Hepatocyte (in vitro differentiated cells): ENCODE results near the gene MIA. TPM values are rescaled to one million over a fixed set of nuclear protein-coding genes. Genes with fewer than 3 reads are reported as not detected.

ENCODE experiments used
- DNase-seq: peaks from one replicate; pipeline ENCODE4 v3.0.0-alpha.2; 2016; ENCODE audit warnings: low spot score
- H2AFZ ChIP-seq: fragments of 200-600 bp; sonication (generic); 2 replicates; pipeline ENCODE4 v1.6.0; 2016; ENCODE audit warnings: antibody characterized with exemption, mild to moderate bottlenecking
- H3K27ac ChIP-seq: fragments of 200-600 bp; sonication (generic); 2 replicates; pipeline ENCODE4 v1.5.1; 2016; ENCODE audit warnings: mild to moderate bottlenecking
- H3K27me3 ChIP-seq: fragments of 200-600 bp; sonication (generic); 2 replicates; pipeline ENCODE4 v1.6.1; 2016
- H3K36me3 ChIP-seq: fragments of 200-600 bp; sonication (generic); replicated peaks from 2 replicates; pipeline ENCODE4 v1.5.1; 2016; ENCODE audit warnings: low read depth; ENCODE audit not compliant: insufficient read depth
- H3K4me1 ChIP-seq: fragments of 200-600 bp; sonication (generic); 2 replicates; pipeline ENCODE4 v1.5.1; 2016; ENCODE audit warnings: mild to moderate bottlenecking, moderate library complexity; ENCODE audit not compliant: insufficient read depth
- H3K4me2 ChIP-seq: fragments of 200-600 bp; sonication (generic); 2 replicates; pipeline ENCODE4 v1.6.0; 2016
- H3K4me3 ChIP-seq: fragments of 200-600 bp; sonication (generic); 2 replicates; pipeline ENCODE4 v1.5.1; 2016; ENCODE audit warnings: mild to moderate bottlenecking
- H3K79me2 ChIP-seq: fragments of 200-600 bp; sonication (generic); 2 replicates; pipeline ENCODE4 v1.6.0; 2017; ENCODE audit warnings: mild to moderate bottlenecking
- H3K9me2 ChIP-seq: fragments of 200-600 bp; sonication (generic); replicated peaks from 2 replicates; pipeline ENCODE4 v1.6.0; 2017; ENCODE audit warnings: mild to moderate bottlenecking; ENCODE audit not compliant: insufficient read depth
- H3K9me3 ChIP-seq: fragments of 200-600 bp; sonication (generic); 2 replicates; pipeline ENCODE4 v1.5.1; 2016; ENCODE audit warnings: low read depth, mild to moderate bottlenecking
- H4K20me1 ChIP-seq: fragments of 200-600 bp; sonication (generic); 2 replicates; pipeline ENCODE4 v1.6.0; 2016; ENCODE audit warnings: mild to moderate bottlenecking; ENCODE audit not compliant: insufficient read depth, poor library complexity, severe bottlenecking
- EZH2 ChIP-seq: fragments of 200-600 bp; sonication (generic); IDR thresholded peaks from 2 replicates; pipeline ENCODE4 v1.6.1; 2016; ENCODE audit warnings: antibody characterized with exemption, mild to moderate bottlenecking, borderline replicate concordance
- EZH2phosphoT487 ChIP-seq: fragments of 200-600 bp; sonication (generic); IDR thresholded peaks from one replicate; pipeline ENCODE4 v1.6.1; 2018; ENCODE audit warnings: antibody characterized with exemption, mild to moderate bottlenecking, low read depth, moderate library complexity; ENCODE audit not compliant: unreplicated experiment, severe bottlenecking
- WGBS: methylation state at CpG from one replicate; pipeline ENCODE4 v1.1.6; 2016; ENCODE audit warnings: low lambda C conversion rate; ENCODE audit errors: missing lambda C conversion rate; 5-methylcytosine and 5-hydroxymethylcytosine counted together
- polyA plus RNA-seq: library from polyadenylated mRNA; unstranded; fragments of >200 nt; fragmentation: Nextera tagmentation; extraction: Ambion mirVana; gene quantifications from 2 replicates; pipeline ENCODE4 v1.2.1, GENCODE V29; 2016
- total RNA-seq: library from RNA; depleted of rRNA; stranded (reverse); fragments of >200 nt; gene quantifications from 2 replicates; pipeline ENCODE4 v1.2.3, GENCODE V29; 2014
- TF ChIP-seq, protein P1 (sequence below): fragments of 200-600 bp; sonication (generic); IDR thresholded peaks from 2 replicates; pipeline ENCODE4 v1.5.1; 2016; ENCODE audit warnings: antibody characterized with exemption, mild to moderate bottlenecking; ENCODE audit not compliant: poor library complexity

MIA gene
- total and polyA plus RNA-seq, 2 experiments from 2014 or later: 0.86 TPM; not detected in 1

DNA sequence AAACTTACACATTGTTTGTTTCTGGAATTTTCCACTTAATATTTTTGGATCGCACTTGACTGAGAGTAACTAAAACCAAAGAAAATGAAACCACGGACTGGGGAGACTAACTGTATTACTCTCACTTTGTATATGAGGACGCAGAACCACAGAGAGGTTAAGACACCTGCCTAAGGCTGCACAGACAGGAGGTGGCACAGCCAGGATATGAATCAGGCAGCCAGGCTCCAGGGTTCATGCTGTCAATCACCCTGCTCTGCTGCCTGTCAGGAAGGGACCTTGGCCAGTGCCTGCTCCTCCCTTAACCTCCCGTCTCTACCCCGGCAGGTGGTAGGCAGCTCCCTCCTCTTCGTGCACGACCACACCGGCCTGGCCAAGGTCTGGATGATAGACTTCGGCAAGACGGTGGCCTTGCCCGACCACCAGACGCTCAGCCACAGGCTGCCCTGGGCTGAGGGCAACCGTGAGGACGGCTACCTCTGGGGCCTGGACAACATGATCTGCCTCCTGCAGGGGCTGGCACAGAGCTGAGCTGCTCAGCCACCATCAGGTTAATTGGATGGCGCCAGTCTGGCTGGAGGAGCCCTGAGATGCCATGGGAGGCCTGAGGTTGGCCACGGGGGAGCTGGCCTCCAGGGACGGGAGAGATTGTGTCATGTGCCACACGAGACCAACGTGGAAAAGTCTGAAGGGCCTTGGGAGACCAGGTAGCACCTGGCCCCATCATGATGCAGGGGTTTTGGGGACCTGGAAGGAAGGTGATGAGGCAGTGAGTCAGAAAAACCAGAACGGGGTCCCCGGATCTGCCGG, 36.1 kb upstream of the MIA start:
- H3K9me3 ChIP-seq: no peaks in the 10 kb centered on the region
- WGBS: 93% methylated on average over 22 of the region's 22 CpGs
- H3K4me2 ChIP-seq: no peak overlapping the region
- H3K9me2 ChIP-seq: no peaks in the 10 kb centered on the region
- no peaks in the 10 kb centered on the region for H3K79me2 ChIP-seq
- TF ChIP-seq EZH2 (no peak), EZH2phosphoT487 (no peak)
- TF ChIP-seq, protein P1, sequence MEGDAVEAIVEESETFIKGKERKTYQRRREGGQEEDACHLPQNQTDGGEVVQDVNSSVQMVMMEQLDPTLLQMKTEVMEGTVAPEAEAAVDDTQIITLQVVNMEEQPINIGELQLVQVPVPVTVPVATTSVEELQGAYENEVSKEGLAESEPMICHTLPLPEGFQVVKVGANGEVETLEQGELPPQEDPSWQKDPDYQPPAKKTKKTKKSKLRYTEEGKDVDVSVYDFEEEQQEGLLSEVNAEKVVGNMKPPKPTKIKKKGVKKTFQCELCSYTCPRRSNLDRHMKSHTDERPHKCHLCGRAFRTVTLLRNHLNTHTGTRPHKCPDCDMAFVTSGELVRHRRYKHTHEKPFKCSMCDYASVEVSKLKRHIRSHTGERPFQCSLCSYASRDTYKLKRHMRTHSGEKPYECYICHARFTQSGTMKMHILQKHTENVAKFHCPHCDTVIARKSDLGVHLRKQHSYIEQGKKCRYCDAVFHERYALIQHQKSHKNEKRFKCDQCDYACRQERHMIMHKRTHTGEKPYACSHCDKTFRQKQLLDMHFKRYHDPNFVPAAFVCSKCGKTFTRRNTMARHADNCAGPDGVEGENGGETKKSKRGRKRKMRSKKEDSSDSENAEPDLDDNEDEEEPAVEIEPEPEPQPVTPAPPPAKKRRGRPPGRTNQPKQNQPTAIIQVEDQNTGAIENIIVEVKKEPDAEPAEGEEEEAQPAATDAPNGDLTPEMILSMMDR: no peak
- no peak overlapping the region for H3K4me3 ChIP-seq
- H3K36me3 ChIP-seq: no peaks in the 10 kb centered on the region
- no peak overlapping the region for H2AFZ ChIP-seq
- H3K4me1 ChIP-seq: no peaks in the 10 kb centered on the region
- no peaks in the 10 kb centered on the region for H3K27me3 ChIP-seq
- DNase-seq: no peak
- no peaks in the 10 kb centered on the region for H4K20me1 ChIP-seq
- no peak overlapping the region for H3K27ac ChIP-seq

DNA sequence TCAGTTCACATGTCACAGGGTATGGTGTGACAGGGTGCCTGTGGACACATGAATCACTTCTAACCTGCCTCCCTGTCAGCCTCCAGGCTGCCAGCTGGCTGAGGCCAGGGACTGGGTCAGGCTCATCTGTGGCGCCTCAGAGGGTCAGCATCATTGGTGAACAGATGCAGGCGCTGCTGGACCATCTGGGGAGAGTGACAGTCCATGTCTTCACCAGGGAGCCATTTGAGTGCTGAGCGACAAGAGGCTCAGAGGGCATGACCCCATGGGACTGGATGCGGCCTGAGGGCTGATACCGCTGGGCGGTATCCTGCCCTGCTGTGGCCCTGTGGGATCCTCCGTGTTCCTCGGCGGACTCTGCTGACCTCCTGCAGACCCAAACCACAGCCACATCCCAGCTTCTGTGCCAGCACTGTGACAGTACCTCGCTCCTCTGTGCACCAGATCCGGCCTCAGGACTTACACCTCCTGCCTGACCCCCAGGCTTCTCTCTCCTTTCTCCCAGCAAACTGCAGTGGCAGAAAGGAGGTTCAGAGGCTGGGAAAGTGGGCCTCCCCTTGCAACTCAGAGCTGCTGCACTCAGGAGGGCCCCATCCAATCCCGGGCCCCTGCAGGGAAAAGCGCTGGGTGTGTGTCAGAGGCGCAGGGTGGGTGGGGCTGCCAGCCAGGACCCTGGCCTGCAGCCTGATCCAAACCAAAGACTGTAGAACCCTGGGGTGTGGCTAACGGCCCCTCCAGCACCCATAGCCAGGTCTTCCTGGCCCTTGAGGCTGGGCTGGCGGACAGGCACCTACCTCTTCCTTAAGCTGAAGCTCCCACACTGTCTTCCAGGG, 35.2 kb upstream of the MIA start:
- Histone ChIP-seq H4K20me1 (no peaks in the 10 kb centered on the region), H3K9me2 (no peaks in the 10 kb centered on the region), H3K9me3 (no peaks in the 10 kb centered on the region), H3K4me3 (no peak overlapping the region), H3K27me3 (no peaks in the 10 kb centered on the region), H3K36me3 (no peaks in the 10 kb centered on the region), H2AFZ (no peak overlapping the region), H3K79me2 (no peaks in the 10 kb centered on the region), H3K27ac (peak overlapping the region; percentile 68), H3K4me1 (peaks cover 7% of the 10 kb centered on the region), H3K4me2 (no peak overlapping the region)
- TF ChIP-seq, protein P1: no peak
- TF ChIP-seq EZH2 (no peak), EZH2phosphoT487 (no peak)
- DNase-seq: no peak
- WGBS: 90% methylated on average over 16 of the region's 16 CpGs

DNA sequence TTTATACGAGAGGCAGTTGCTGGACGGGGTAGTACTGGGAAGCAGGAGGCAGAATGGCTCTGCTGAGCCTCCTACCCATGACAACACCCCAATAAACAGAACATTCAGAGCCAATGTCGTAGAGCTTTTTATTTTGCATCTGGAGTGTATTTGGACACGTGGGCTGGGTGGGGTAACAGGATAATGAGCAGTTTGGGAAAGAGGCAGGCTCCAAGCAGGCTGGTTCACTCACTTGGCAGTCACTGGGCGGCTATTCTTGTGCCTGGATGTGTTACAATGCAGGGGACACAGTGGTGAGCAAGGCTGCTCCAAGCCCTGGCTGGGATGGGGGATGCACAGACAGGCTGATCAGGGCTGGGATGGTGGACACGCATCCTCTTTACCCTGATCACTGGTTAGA, 34.6 kb upstream of the MIA start:
- H3K9me2 ChIP-seq: no peaks in the 10 kb centered on the region
- no peaks in the 10 kb centered on the region for H3K9me3 ChIP-seq
- 75% methylated on average over 6 of the region's 6 CpGs for WGBS
- H4K20me1 ChIP-seq: no peaks in the 10 kb centered on the region
- no peak for TF ChIP-seq EZH2
- no peak for TF ChIP-seq EZH2phosphoT487
- TF ChIP-seq, protein P1: no peak
- peak overlapping the region; percentile 68 for H3K27ac ChIP-seq
- no peaks in the 10 kb centered on the region for H3K27me3 ChIP-seq
- H2AFZ ChIP-seq: no peak overlapping the region
- no peaks in the 10 kb centered on the region for H3K79me2 ChIP-seq
- H3K36me3 ChIP-seq: no peaks in the 10 kb centered on the region
- H3K4me2 ChIP-seq: no peak overlapping the region
- no peak overlapping the region for H3K4me3 ChIP-seq
- peaks cover 10% of the 10 kb centered on the region for H3K4me1 ChIP-seq
- DNase-seq: no peak
